ENCODE results near the gene AKR1D1.

- no peak for TF ChIP-seq CTCF (IDR thresholded peaks at IDR 0.05)
- TF ChIP-seq EZH2 (IDR thresholded peaks at IDR 0.05; ENCODE audit: borderline replicate concordance, insufficient read depth, low read depth, low read length, poor library complexity, severe bottlenecking): no peak
These were observed 20.9 kb downstream of the AKR1D1 start for GRCh38 chr7:138097064-138097741.

Measured in B cell (primary cell).